Naive thymus-derived CD4-positive, alpha-beta T cell (primary cell): ENCODE data around the gene FDXR. TPM values are rescaled to one million over a fixed set of nuclear protein-coding genes. Genes with fewer than 3 reads are reported as not detected.
"Not testable (repeated sequence)": the region's sequence is repeated elsewhere in the genome, so short reads cannot be mapped to it uniquely, and the experiment has no call there.

Experiments used
- ATAC-seq: fragments of 150-1000 bp; cut with Tn5 transposase; 2 replicates; pipeline ENCODE4 v1.10.0; 2021; ENCODE audit warnings: mild to moderate bottlenecking, moderate library complexity
- CTCF ChIA-PET: fragments of 350-600 bp; sonication (Branson Sonifier 250); formaldehyde crosslinking; loops from one replicate; lab custom pipeline; 2021; ENCODE audit warnings: antibody characterized with exemption; lab: Charles Lee
- POLR2A ChIA-PET: fragments of 350-600 bp; sonication (Branson Sonifier 250); formaldehyde crosslinking; loops from one replicate; lab custom pipeline; 2021; ENCODE audit warnings: antibody characterized with exemption, inconsistent platforms; lab: Charles Lee
- DNase-seq, 9 donors: peaks; one replicate each; pipeline versions ENCODE4 v3.0.0 to v3.0.0-alpha.2; 2020 to 2022; ENCODE audit warnings: mixed read lengths in 1 of 9
- H3K27ac ChIP-seq: one replicate; pipeline ENCODE4 v1.7.0; 2013; ENCODE audit warnings: mild to moderate bottlenecking, low read depth, low read length, moderate library complexity
- H3K27me3 ChIP-seq, 2 donors: one replicate each; pipeline ENCODE4 v1.7.0; 2013; ENCODE audit warnings: low read length in 2 of 2, mild to moderate bottlenecking in 2 of 2, moderate library complexity in 2 of 2; ENCODE audit not compliant: control insufficient read depth in 2 of 2, insufficient read depth in 2 of 2
- H3K36me3 ChIP-seq, 3 experiments: 1 replicate in 2 of 3; 2 replicates in 1 of 3; pipeline ENCODE4 v1.7.0; 2013; ENCODE audit warnings: low read length in 3 of 3, mild to moderate bottlenecking in 3 of 3, moderate library complexity in 1 of 3; ENCODE audit not compliant: insufficient read depth in 3 of 3, control insufficient read depth in 2 of 3
- H3K4me1 ChIP-seq, 2 donors: one replicate each; pipeline ENCODE4 v1.7.0; 2013; ENCODE audit warnings: low read length in 2 of 2, mild to moderate bottlenecking in 2 of 2, moderate library complexity in 1 of 2; ENCODE audit not compliant: control insufficient read depth in 2 of 2, insufficient read depth in 2 of 2
- H3K4me3 ChIP-seq: 2 replicates; pipeline ENCODE4 v1.7.0; 2013; ENCODE audit warnings: mild to moderate bottlenecking, low read length
- H3K9me3 ChIP-seq, 3 experiments: 1 replicate in 2 of 3; 2 replicates in 1 of 3; pipeline ENCODE4 v1.7.0; 2013; ENCODE audit warnings: low read length in 3 of 3; ENCODE audit not compliant: control insufficient read depth in 2 of 3
- H3K27ac Mint-ChIP-seq, 9 donors: one replicate each; pipeline ENCODE4 v1.8.0; 2020 to 2022; ENCODE audit warnings: mixed read lengths in 9 of 9, mild to moderate bottlenecking in 8 of 9, moderate library complexity in 5 of 9, inconsistent platforms in 2 of 9
- H3K27me3 Mint-ChIP-seq, 5 donors: one replicate each; pipeline ENCODE4 v1.8.0; 2021 to 2022; ENCODE audit warnings: mixed read lengths in 5 of 5, mild to moderate bottlenecking in 1 of 5
- H3K36me3 Mint-ChIP-seq, 5 donors: one replicate each; pipeline ENCODE4 v1.8.0; 2020 to 2022; ENCODE audit warnings: mixed read lengths in 5 of 5, mild to moderate bottlenecking in 3 of 5, inconsistent platforms in 1 of 5
- H3K4me1 Mint-ChIP-seq, 7 donors: one replicate each; pipeline ENCODE4 v1.8.0; 2020 to 2022; ENCODE audit warnings: mixed read lengths in 7 of 7, mild to moderate bottlenecking in 3 of 7, inconsistent platforms in 1 of 7
- H3K4me3 Mint-ChIP-seq, 10 donors: one replicate each; pipeline ENCODE4 v1.8.0; 2020 to 2022; ENCODE audit warnings: mild to moderate bottlenecking in 10 of 10, mixed read lengths in 10 of 10, moderate library complexity in 6 of 10, inconsistent platforms in 2 of 10
- H3K9me3 Mint-ChIP-seq, 11 donors: one replicate each; pipeline ENCODE4 v1.8.0; 2020 to 2022; ENCODE audit warnings: mixed read lengths in 11 of 11, mild to moderate bottlenecking in 4 of 11, inconsistent platforms in 1 of 11, moderate library complexity in 1 of 11
- intact Hi-C, 2 donors: fragments of 100-400 bp; cut with micrococcal nuclease; formaldehyde crosslinking; loops; one replicate each; pipeline ENCODE4 v1.15.1; 2023
- polyA plus RNA-seq, 2 donors: library from polyadenylated mRNA; unstranded; fragments of 300-500 nt; fragmentation: Illumina TruSeq; gene quantifications; one replicate each; pipeline ENCODE4 v1.2.3, GENCODE V29; 2021
- total RNA-seq, 6 experiments: library from RNA in 5 of 6; stranded (reverse) in 5 of 6; gene quantifications; 1 replicate in 5 of 6; 2 replicates in 1 of 6; pipeline ENCODE4 v1.2.3 and lab custom pipeline; 2021 to 2026

The FDXR gene
- total and polyA plus RNA-seq, 7 experiments from 2014 or later: 4.7 to 39.5 (median 9.4) TPM

DNA sequence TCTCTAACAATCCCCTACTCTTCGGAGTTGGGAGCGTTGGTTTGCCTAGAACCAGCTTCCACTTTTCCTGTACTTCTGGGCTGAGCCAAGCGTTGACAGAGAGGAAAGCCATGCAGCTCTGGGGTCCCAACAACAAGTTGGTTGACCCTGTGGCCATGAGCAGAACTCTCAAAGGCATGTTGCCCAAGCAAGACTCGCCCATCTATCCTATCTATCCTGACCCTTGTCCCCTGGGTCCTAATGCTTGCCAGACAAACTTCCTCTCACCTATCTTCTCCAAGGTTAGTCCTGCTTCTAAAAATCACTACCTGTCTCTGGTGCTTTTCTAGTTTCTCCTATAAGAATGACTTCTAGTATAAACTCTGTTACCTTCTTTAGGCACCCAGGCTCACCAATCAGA is 36.3 kb upstream of the FDXR start:
- H3K4me3 ChIP-seq, H3K36me3 ChIP-seq, H3K27ac Mint-ChIP-seq, H3K27ac ChIP-seq, POLR2A ChIA-PET, H3K4me1 ChIP-seq, H3K9me3 ChIP-seq, H3K4me1 Mint-ChIP-seq, ATAC-seq, H3K27me3 Mint-ChIP-seq, H3K4me3 Mint-ChIP-seq, H3K9me3 Mint-ChIP-seq, H3K36me3 Mint-ChIP-seq, DNase-seq, CTCF ChIA-PET, H3K27me3 ChIP-seq, intact Hi-C loops: not testable (repeated sequence)

- POLR2A ChIA-PET: no interaction called here
- no peak overlapping the region for H3K4me3 Mint-ChIP-seq
- ATAC-seq: no peak
Measured at GRCh38 chr17:74907012-74907411, 34.2 kb upstream of the FDXR start.

DNA sequence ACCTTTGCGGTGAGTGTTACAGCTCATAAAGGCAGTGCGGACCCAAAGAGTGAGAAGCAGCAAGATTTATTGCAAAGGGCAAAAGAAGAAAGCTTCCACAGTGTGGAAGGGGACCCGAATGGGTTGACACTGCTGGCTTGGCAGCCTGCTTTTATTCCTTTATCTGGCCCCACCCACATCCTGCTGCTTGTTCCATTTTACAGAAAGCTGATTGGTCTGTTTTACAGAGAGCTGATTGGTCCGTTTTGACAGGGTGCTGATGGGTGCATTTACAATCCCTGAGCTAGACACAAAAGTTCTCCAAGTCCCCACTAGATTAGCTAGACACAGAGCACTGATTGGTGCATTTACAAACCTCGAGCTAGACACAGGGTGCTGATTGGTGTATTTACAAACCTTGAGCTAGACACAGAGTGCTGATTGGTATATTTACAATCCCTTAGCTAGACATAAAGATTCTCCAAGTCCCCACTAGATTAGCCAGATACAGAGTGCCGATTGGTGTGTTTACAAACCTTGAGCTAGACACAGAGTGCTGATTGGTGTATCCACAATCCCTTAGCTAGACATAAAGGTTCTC is 33.5 kb upstream of the FDXR start:
- ATAC-seq, H3K27ac Mint-ChIP-seq, intact Hi-C loops, H3K4me3 ChIP-seq, H3K36me3 ChIP-seq, H3K27me3 ChIP-seq, H3K4me1 Mint-ChIP-seq, DNase-seq, H3K4me3 Mint-ChIP-seq, H3K4me1 ChIP-seq, CTCF ChIA-PET, H3K36me3 Mint-ChIP-seq, H3K9me3 ChIP-seq, H3K9me3 Mint-ChIP-seq, H3K27ac ChIP-seq: not testable (repeated sequence)
- H3K27me3 Mint-ChIP-seq: peaks cover 0 to 17% (median 5%) of the 10 kb centered on the region in 5 donors
- POLR2A ChIA-PET: interaction anchor here (0.8 kb wide), 1 partner anchor 23 kb away, joined by 3 read pairs; no protein-coding TSS in a partner anchor

More at GRCh38 chr17:74907012-74907411, 34.2 kb upstream of the FDXR start:
- H3K27me3 Mint-ChIP-seq: peaks cover 0 to 17% (median 0%) of the 10 kb centered on the region in 5 donors
- Histone ChIP-seq H3K4me3 (no peak overlapping the region), H3K9me3 (no peaks in the 10 kb centered on the region), H3K36me3 (no peaks in the 10 kb centered on the region), H3K27me3 (no peaks in the 10 kb centered on the region), H3K4me1 (no peaks in the 10 kb centered on the region), H3K27ac (no peak overlapping the region)
- intact Hi-C loops: no loop called here
- H3K4me1 Mint-ChIP-seq: peaks cover 0 to 8% (median 3%) of the 10 kb centered on the region in 7 donors
- no peaks in the 10 kb centered on the region for H3K36me3 Mint-ChIP-seq
- CTCF ChIA-PET: no interaction called here
- DNase-seq: no peak
- no peaks in the 10 kb centered on the region for H3K9me3 Mint-ChIP-seq
- no peak overlapping the region for H3K27ac Mint-ChIP-seq

DNA sequence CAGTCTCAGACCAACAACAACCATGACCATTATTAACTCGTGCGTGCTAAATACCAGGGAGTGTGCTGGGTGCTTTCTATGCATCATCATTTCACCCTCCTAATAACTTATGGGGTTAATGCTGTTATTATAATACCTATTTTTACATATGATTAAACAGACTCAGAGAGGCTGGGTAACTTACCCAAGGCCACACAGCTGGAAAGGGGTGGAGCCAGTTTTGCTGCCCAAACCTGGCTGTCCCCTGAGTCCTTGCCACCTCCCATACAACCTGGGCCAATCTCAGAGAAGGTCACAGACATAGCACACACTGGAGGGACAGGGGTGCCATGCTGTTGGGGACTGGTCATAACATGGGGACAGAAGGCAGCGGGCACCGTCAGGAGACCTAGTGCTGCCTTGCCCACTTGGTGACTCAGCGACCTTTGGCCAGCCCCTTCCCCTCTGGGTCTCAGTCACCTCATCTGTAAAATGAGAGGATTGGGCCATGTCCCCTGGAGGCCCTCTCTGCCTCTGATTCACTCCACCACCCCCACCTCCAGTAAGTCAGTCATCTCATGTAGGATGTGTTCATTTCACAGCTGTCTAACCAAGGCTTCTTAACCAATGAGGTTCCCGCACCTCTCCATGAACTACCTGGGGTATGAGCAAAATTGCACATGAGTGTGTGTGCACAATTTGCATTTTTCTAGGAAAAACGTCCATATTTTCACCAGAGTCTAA is 32.1 kb upstream of the FDXR start:
- H3K4me1 ChIP-seq: no peaks in the 10 kb centered on the region
- Mint-ChIP-seq H3K27ac (no peak overlapping the region), H3K9me3 (no peaks in the 10 kb centered on the region), H3K36me3 (no peaks in the 10 kb centered on the region), H3K4me3 (no peak overlapping the region), H3K4me1 (peaks cover 0 to 8% (median 3%) of the 10 kb centered on the region in 7 donors), H3K27me3 (peaks cover 0 to 17% (median 5%) of the 10 kb centered on the region in 5 donors)
- no peak overlapping the region for H3K27ac ChIP-seq
- H3K4me3 ChIP-seq: no peak overlapping the region
- H3K9me3 ChIP-seq: no peaks in the 10 kb centered on the region
- CTCF ChIA-PET: no interaction called here
- POLR2A ChIA-PET: interaction anchor here (0.8 kb wide), 1 partner anchor 24 kb away, joined by 3 read pairs; no protein-coding TSS in a partner anchor
- H3K36me3 ChIP-seq: no peaks in the 10 kb centered on the region
- intact Hi-C loops: no loop called here
- ATAC-seq: no peak
- no peaks in the 10 kb centered on the region for H3K27me3 ChIP-seq
- DNase-seq: no peak

DNA sequence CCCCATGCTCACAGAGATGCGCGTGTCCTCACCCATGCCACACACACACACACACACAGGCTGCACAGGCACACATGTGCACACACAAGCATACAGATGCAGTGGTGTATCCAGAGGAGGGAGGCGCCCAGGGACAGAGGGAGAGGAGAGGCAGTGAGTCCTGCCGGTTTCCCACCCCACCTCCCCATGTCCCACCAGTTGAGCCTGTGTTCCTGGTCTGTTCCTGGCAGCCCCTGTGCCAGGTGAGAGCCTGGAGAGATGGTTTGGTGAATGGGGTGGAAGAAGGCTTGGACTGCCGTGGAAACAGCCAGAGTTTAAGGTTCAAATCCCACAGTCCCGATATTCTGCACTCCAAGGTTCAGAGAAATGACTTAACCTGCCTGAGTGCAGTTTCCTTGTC is 30.9 kb upstream of the FDXR start:
- POLR2A ChIA-PET: no interaction called here
- no peak for DNase-seq
- Histone ChIP-seq H3K27ac (no peak overlapping the region), H3K27me3 (no peaks in the 10 kb centered on the region), H3K4me1 (no peaks in the 10 kb centered on the region), H3K36me3 (no peaks in the 10 kb centered on the region), H3K9me3 (no peaks in the 10 kb centered on the region), H3K4me3 (no peak overlapping the region)
- no peaks in the 10 kb centered on the region for H3K9me3 Mint-ChIP-seq
- peaks cover 0 to 8% (median 3%) of the 10 kb centered on the region in 7 donors for H3K4me1 Mint-ChIP-seq
- H3K4me3 Mint-ChIP-seq: no peak overlapping the region
- ATAC-seq: no peak
- no peaks in the 10 kb centered on the region for H3K36me3 Mint-ChIP-seq
- no peak overlapping the region for H3K27ac Mint-ChIP-seq
- intact Hi-C loops: no loop called here
- CTCF ChIA-PET: no interaction called here
- H3K27me3 Mint-ChIP-seq: peaks cover 0 to 22% (median 5%) of the 10 kb centered on the region in 5 donors

DNA sequence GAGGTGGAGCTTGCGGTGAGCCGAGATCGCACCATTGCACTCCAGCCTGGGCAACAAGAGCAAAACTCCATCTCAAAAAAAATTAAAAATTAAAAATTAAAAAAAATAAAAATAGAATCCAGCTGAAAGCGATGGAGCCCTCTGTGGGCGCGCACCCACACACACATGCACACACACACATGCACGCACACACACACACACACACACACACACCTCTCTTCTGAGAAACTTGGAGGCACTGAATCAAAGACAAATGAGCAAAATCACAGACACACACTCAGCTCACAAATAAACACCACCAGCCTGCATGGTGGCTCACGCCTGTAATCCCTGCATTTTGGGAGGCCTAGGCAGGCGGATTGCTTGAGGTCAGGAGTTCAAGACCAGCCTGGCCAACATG is 30.2 kb upstream of the FDXR start:
- peak overlapping the region in 2 of 9 donors; percentile 42 to 49 for H3K27ac Mint-ChIP-seq
- ChIA-PET POLR2A (no interaction called here), CTCF (no interaction called here)
- Histone ChIP-seq H3K9me3 (no peaks in the 10 kb centered on the region), H3K27ac (no peak overlapping the region), H3K36me3 (no peaks in the 10 kb centered on the region), H3K4me3 (no peak overlapping the region), H3K27me3 (no peaks in the 10 kb centered on the region), H3K4me1 (no peaks in the 10 kb centered on the region)
- H3K4me3 Mint-ChIP-seq: no peak overlapping the region
- no peak for DNase-seq
- peaks cover 0 to 22% (median 5%) of the 10 kb centered on the region in 5 donors for H3K27me3 Mint-ChIP-seq
- no peaks in the 10 kb centered on the region for H3K9me3 Mint-ChIP-seq
- no peak for ATAC-seq
- peaks cover 0 to 8% (median 3%) of the 10 kb centered on the region in 7 donors for H3K4me1 Mint-ChIP-seq
- intact Hi-C loops: no loop called here
- no peaks in the 10 kb centered on the region for H3K36me3 Mint-ChIP-seq
